Measurements from ENCODE around the gene NEURL3.

The NEURL3 gene

DNA sequence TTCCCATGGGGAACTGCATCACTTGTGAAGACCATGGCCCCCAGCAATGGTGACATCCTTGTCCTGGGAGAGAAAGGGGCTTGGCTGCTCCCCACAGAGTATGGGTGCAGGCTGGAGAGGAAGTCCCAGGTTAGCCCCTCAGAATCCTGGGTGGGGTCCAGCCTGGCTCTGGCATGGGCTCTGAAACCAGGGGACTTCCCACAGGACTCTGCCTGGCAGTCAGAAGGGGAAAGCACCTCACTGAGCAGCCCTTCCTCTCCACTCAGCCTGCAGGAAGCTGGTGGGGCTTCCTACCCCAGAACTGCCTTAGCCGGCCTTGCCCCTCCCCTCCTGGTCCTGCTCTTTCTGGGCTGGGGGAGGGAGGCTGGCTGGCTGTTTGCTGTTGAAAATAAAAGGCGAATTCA lies 3.7 kb downstream of the NEURL3 start:
- Histone ChIP-seq H3K4me1 (ENCODE audit: control insufficient read depth, insufficient read depth, low read length) (no peaks in the 10 kb centered on the region), H3K27ac (ENCODE audit: extremely low read depth, low read depth, low read length) (no peak overlapping the region), H3K36me3 (ENCODE audit: control insufficient read depth in 2 of 2, insufficient read depth in 1 of 2, low read length in 2 of 2) (no peaks in the 10 kb centered on the region), H3K4me3 (ENCODE audit: low read depth, low read length) (no peak overlapping the region), H3K9me3 (ENCODE audit: control insufficient read depth, insufficient read depth, low read depth, low read length) (no peaks in the 10 kb centered on the region)
- POLR2A ChIA-PET: no interaction called here
- CTCF ChIA-PET: no interaction called here
- no peak for TF ChIP-seq ZNF558 (tag by site-specific recombination; IDR thresholded peaks at IDR 0.05)
- no peak for TF ChIP-seq ZSCAN16 (tag by site-specific recombination; IDR thresholded peaks at IDR 0.05)
- no peak for TF ChIP-seq ZNF292 (tag by site-specific recombination; IDR thresholded peaks at IDR 0.05; ENCODE audit: borderline replicate concordance, low read depth)
- TF ChIP-seq, protein P1, sequence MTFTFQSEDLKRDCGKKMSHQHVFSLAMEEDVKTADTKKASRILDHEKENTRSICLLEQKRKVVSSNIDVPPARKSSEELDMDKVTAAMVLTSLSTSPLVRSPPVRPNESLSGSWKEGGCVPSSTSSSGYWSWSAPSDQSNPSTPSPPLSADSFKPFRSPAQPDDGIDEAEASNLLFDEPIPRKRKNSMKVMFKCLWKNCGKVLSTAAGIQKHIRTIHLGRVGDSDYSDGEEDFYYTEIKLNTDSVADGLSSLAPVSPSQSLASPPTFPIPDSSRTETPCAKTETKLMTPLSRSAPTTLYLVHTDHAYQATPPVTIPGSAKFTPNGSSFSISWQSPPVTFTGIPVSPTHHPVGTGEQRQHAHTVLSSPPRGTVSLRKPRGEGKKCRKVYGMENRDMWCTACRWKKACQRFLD (tag by site-specific recombination; IDR thresholded peaks at IDR 0.05): no peak
- TF ChIP-seq, protein P2, sequence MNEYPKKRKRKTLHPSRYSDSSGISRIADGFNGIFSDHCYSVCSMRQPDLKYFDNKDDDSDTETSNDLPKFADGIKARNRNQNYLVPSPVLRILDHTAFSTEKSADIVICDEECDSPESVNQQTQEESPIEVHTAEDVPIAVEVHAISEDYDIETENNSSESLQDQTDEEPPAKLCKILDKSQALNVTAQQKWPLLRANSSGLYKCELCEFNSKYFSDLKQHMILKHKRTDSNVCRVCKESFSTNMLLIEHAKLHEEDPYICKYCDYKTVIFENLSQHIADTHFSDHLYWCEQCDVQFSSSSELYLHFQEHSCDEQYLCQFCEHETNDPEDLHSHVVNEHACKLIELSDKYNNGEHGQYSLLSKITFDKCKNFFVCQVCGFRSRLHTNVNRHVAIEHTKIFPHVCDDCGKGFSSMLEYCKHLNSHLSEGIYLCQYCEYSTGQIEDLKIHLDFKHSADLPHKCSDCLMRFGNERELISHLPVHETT (tag by site-specific recombination; IDR thresholded peaks at IDR 0.05): no peak
- TF ChIP-seq ZBTB21 (tag by site-specific recombination; IDR thresholded peaks at IDR 0.05): no peak
- TF ChIP-seq ZNF792 (tag by site-specific recombination; IDR thresholded peaks at IDR 0.05): no peak
- no peak for TF ChIP-seq SETDB1 (IDR thresholded peaks at IDR 0.05; ENCODE audit: insufficient read length, low read length)
- TF ChIP-seq ZNF610 (tag by site-specific recombination; IDR thresholded peaks at IDR 0.05; ENCODE audit: borderline replicate concordance): no peak
- no peak for TF ChIP-seq ZNF747 (tag by site-specific recombination; IDR thresholded peaks at IDR 0.05)
- TF ChIP-seq ZXDB (tag by site-specific recombination; IDR thresholded peaks at IDR 0.05): no peak
- TF ChIP-seq, protein P3, sequence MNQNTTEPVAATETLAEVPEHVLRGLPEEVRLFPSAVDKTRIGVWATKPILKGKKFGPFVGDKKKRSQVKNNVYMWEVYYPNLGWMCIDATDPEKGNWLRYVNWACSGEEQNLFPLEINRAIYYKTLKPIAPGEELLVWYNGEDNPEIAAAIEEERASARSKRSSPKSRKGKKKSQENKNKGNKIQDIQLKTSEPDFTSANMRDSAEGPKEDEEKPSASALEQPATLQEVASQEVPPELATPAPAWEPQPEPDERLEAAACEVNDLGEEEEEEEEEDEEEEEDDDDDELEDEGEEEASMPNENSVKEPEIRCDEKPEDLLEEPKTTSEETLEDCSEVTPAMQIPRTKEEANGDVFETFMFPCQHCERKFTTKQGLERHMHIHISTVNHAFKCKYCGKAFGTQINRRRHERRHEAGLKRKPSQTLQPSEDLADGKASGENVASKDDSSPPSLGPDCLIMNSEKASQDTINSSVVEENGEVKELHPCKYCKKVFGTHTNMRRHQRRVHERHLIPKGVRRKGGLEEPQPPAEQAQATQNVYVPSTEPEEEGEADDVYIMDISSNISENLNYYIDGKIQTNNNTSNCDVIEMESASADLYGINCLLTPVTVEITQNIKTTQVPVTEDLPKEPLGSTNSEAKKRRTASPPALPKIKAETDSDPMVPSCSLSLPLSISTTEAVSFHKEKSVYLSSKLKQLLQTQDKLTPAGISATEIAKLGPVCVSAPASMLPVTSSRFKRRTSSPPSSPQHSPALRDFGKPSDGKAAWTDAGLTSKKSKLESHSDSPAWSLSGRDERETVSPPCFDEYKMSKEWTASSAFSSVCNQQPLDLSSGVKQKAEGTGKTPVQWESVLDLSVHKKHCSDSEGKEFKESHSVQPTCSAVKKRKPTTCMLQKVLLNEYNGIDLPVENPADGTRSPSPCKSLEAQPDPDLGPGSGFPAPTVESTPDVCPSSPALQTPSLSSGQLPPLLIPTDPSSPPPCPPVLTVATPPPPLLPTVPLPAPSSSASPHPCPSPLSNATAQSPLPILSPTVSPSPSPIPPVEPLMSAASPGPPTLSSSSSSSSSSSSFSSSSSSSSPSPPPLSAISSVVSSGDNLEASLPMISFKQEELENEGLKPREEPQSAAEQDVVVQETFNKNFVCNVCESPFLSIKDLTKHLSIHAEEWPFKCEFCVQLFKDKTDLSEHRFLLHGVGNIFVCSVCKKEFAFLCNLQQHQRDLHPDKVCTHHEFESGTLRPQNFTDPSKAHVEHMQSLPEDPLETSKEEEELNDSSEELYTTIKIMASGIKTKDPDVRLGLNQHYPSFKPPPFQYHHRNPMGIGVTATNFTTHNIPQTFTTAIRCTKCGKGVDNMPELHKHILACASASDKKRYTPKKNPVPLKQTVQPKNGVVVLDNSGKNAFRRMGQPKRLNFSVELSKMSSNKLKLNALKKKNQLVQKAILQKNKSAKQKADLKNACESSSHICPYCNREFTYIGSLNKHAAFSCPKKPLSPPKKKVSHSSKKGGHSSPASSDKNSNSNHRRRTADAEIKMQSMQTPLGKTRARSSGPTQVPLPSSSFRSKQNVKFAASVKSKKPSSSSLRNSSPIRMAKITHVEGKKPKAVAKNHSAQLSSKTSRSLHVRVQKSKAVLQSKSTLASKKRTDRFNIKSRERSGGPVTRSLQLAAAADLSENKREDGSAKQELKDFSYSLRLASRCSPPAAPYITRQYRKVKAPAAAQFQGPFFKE (tag by site-specific recombination; IDR thresholded peaks at IDR 0.05; ENCODE audit: borderline replicate concordance): no peak
- no peak for TF ChIP-seq ZNF394 (tag by site-specific recombination; IDR thresholded peaks at IDR 0.05; ENCODE audit: borderline replicate concordance)
- TF ChIP-seq ZNF449 (tag by site-specific recombination; IDR thresholded peaks at IDR 0.05): no peak

GRCh38 chr2:96500385-96501066 lies 4.6 kb downstream of the NEURL3 start:
- ChIA-PET CTCF (interaction anchor here (0.5 to 0.8 kb wide), 2 partner anchors 43 to 163 kb away, joined by 4 read pairs; no protein-coding TSS in a partner anchor), POLR2A (no interaction called here)
- no peaks in the 10 kb centered on the region for H3K36me3 ChIP-seq (ENCODE audit: control insufficient read depth in 2 of 2, insufficient read depth in 1 of 2, low read length in 2 of 2)
- H3K9me3 ChIP-seq (ENCODE audit: control insufficient read depth, insufficient read depth, low read depth, low read length): no peaks in the 10 kb centered on the region; the same call in 1 of the 2 replicates
- H3K4me3 ChIP-seq (ENCODE audit: low read depth, low read length): no peak overlapping the region
- H3K27ac ChIP-seq (ENCODE audit: extremely low read depth, low read depth, low read length): no peak overlapping the region
- no peaks in the 10 kb centered on the region for H3K4me1 ChIP-seq (ENCODE audit: control insufficient read depth, insufficient read depth, low read length)
- no peak for TF ChIP-seq ZNF529 (tag by site-specific recombination; IDR thresholded peaks at IDR 0.05; ENCODE audit: insufficient replicate concordance)
- no peak for TF ChIP-seq ZNF654 (tag by site-specific recombination; IDR thresholded peaks at IDR 0.05; ENCODE audit: low read depth)
- no peak for TF ChIP-seq ZNF311 (tag by site-specific recombination; IDR thresholded peaks at IDR 0.05; ENCODE audit: borderline replicate concordance)
- no peak for TF ChIP-seq OSR2 (tag by site-specific recombination; IDR thresholded peaks at IDR 0.05)
- TF ChIP-seq ZNF404 (tag by site-specific recombination; IDR thresholded peaks at IDR 0.05): no peak
- no peak for TF ChIP-seq ZNF18 (tag by site-specific recombination; IDR thresholded peaks at IDR 0.05)
- TF ChIP-seq, protein P4, sequence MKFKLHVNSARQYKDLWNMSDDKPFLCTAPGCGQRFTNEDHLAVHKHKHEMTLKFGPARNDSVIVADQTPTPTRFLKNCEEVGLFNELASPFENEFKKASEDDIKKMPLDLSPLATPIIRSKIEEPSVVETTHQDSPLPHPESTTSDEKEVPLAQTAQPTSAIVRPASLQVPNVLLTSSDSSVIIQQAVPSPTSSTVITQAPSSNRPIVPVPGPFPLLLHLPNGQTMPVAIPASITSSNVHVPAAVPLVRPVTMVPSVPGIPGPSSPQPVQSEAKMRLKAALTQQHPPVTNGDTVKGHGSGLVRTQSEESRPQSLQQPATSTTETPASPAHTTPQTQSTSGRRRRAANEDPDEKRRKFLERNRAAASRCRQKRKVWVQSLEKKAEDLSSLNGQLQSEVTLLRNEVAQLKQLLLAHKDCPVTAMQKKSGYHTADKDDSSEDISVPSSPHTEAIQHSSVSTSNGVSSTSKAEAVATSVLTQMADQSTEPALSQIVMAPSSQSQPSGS (tag by site-specific recombination; IDR thresholded peaks at IDR 0.05; ENCODE audit: low read depth): no peak
- no peak for TF ChIP-seq ZNF621 (tag by site-specific recombination; IDR thresholded peaks at IDR 0.05)

Data from HEK293 (cell line).